ENCODE results near the gene ABHD17A.

GRCh38 chr19:1851654-1852580 is 33.4 kb downstream of the ABHD17A start:
- TF ChIP-seq POLR2A (IDR thresholded peaks at IDR 0.05; ENCODE audit: low read length) (no peak), GATA1 (IDR thresholded peaks at IDR 0.05; ENCODE audit: low read depth, low read length) (no peak)
